Chondrocyte (in vitro differentiated cells): ENCODE results near the gene DMD. TPM values are rescaled to one million over a fixed set of nuclear protein-coding genes. Genes with fewer than 3 reads are reported as not detected.

Experiments used
- DNase-seq: peaks from one replicate; pipeline ENCODE4 v3.0.0; 2021; ENCODE audit warnings: mixed read lengths, low spot score
- H3K27ac Mint-ChIP-seq: one replicate; pipeline ENCODE4 v1.8.0; 2021; ENCODE audit warnings: mild to moderate bottlenecking, moderate library complexity, mixed read lengths; ENCODE audit not compliant: unreplicated experiment
- H3K27me3 Mint-ChIP-seq: 2 replicates; pipeline ENCODE4 v1.8.0; 2021; ENCODE audit warnings: low read depth, mixed read lengths
- H3K36me3 Mint-ChIP-seq: 2 replicates; pipeline ENCODE4 v1.8.0; 2021; ENCODE audit warnings: low read depth, mixed read lengths
- H3K4me1 Mint-ChIP-seq: 2 replicates; pipeline ENCODE4 v1.8.0; 2021; ENCODE audit warnings: low read depth, mild to moderate bottlenecking, mixed read lengths
- H3K4me3 Mint-ChIP-seq: one replicate; pipeline ENCODE4 v1.8.0; 2021; ENCODE audit warnings: mild to moderate bottlenecking, moderate library complexity, mixed read lengths; ENCODE audit not compliant: unreplicated experiment
- H3K9me3 Mint-ChIP-seq: 2 replicates; pipeline ENCODE4 v1.8.0; 2021; ENCODE audit warnings: low read depth, mixed read lengths
- CTCF ChIP-seq: fragments of 200-600 bp; sonication (generic); IDR thresholded peaks from 2 replicates; pipeline ENCODE4 v1.5.0; 2021; ENCODE audit warnings: antibody characterized with exemption, mild to moderate bottlenecking, moderate library complexity
- total RNA-seq: library from RNA; stranded (reverse); gene quantifications from 3 replicates; pipeline ENCODE4 v1.2.1, GENCODE V29; 2021

The DMD gene
- total RNA-seq, 1 donor from 2014 or later: 201 TPM

- Mint-ChIP-seq H3K4me1 (peaks cover 14% of the 10 kb centered on the region), H3K27me3 (no peaks in the 10 kb centered on the region), H3K4me3 (no peak overlapping the region), H3K27ac (no peak overlapping the region), H3K9me3 (peaks cover 14% of the 10 kb centered on the region), H3K36me3 (no peaks in the 10 kb centered on the region)
- no peak for DNase-seq
- no peak for TF ChIP-seq CTCF
Observed at GRCh38 chrX:31800219-31800618, 1411.1 kb downstream of the DMD start.

- DNase-seq: no peak
- no peaks in the 10 kb centered on the region for H3K36me3 Mint-ChIP-seq
- H3K27ac Mint-ChIP-seq: no peak overlapping the region
- peaks cover 11% of the 10 kb centered on the region for H3K4me1 Mint-ChIP-seq
- TF ChIP-seq CTCF: no peak
- H3K27me3 Mint-ChIP-seq: no peaks in the 10 kb centered on the region
- H3K4me3 Mint-ChIP-seq: no peak overlapping the region
- H3K9me3 Mint-ChIP-seq: peaks cover 3% of the 10 kb centered on the region
Observed at GRCh38 chrX:31796624-31797023, 1414.7 kb downstream of the DMD start.

- H3K9me3 Mint-ChIP-seq: peaks cover 13% of the 10 kb centered on the region
Observed at GRCh38 chrX:31747411-31747810, 1463.9 kb downstream of the DMD start.

GRCh38 chrX:31743004-31743403, 1468.3 kb downstream of the DMD start:
- Mint-ChIP-seq H3K27ac (no peak overlapping the region), H3K9me3 (peaks cover 24% of the 10 kb centered on the region), H3K4me3 (no peak overlapping the region), H3K27me3 (no peaks in the 10 kb centered on the region), H3K36me3 (no peaks in the 10 kb centered on the region), H3K4me1 (peaks cover 8% of the 10 kb centered on the region)
- no peak for DNase-seq
- no peak for TF ChIP-seq CTCF

More at GRCh38 chrX:31747411-31747810, 1463.9 kb downstream of the DMD start:
- TF ChIP-seq CTCF: no peak
- H3K36me3 Mint-ChIP-seq: peaks cover 1% of the 10 kb centered on the region
- no peak overlapping the region for H3K27ac Mint-ChIP-seq
- H3K4me1 Mint-ChIP-seq: peaks cover 8% of the 10 kb centered on the region
- no peak for DNase-seq
- H3K27me3 Mint-ChIP-seq: no peaks in the 10 kb centered on the region
- H3K4me3 Mint-ChIP-seq: no peak overlapping the region

- H3K27me3 Mint-ChIP-seq: no peaks in the 10 kb centered on the region
- no peak overlapping the region for H3K27ac Mint-ChIP-seq
- H3K4me1 Mint-ChIP-seq: peaks cover 3% of the 10 kb centered on the region
- H3K36me3 Mint-ChIP-seq: no peaks in the 10 kb centered on the region
- no peak for TF ChIP-seq CTCF
- no peak for DNase-seq
- H3K9me3 Mint-ChIP-seq: peaks cover 4% of the 10 kb centered on the region
- no peak overlapping the region for H3K4me3 Mint-ChIP-seq
Observed at GRCh38 chrX:31717474-31717873, 1493.9 kb downstream of the DMD start.
